ENCODE measurements around the gene POLR1H.
"Not testable (repeated sequence)": the region's sequence is repeated elsewhere in the genome, so short reads cannot be mapped to it uniquely, and the experiment has no call there.

Gene POLR1H, protein sequence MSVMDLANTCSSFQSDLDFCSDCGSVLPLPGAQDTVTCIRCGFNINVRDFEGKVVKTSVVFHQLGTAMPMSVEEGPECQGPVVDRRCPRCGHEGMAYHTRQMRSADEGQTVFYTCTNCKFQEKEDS

DNA sequence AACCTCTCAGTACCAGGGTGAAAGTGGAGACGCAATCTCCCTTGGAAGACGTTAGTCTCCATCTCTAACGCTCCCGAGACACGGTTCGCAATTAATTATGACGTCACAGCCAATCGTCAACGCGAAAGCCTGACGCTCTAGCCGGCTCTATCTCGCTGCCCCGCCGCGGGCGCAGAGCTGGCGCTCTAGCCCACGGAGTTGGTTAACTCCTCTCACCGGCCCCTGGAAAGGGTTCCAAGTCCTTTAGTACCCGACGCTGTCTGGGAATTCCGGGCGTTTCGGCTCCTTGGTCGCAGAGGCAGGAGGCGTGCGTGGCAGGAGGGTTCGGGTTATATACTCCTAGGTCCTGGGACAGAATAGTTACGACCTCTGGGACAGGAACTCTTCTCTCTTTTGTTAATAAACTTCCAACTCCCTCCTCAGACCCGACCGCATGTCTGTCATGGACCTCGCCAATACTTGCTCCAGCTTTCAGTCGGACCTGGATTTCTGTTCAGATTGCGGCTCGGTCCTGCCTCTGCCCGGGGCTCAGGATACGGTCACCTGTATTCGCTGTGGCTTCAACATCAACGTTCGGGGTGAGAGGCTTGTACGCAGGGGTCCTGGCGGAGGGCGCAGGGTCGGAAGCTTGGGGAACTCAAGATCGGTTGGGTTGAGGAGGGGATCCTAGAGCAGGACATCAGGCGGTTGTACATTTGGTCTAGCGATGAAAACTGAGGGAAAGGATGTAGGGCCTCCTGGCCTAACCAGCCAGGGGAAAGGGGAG is at the start of gene POLR1H:
Gene POLR1H, plus strand, starts transcription at position 174 of the 766 bp plus-strand sequence. Its CDS starts 260 bp downstream, at position 434.
- DNase-seq (ENCODE audit: low spot score), result peak; percentile 93

DNA sequence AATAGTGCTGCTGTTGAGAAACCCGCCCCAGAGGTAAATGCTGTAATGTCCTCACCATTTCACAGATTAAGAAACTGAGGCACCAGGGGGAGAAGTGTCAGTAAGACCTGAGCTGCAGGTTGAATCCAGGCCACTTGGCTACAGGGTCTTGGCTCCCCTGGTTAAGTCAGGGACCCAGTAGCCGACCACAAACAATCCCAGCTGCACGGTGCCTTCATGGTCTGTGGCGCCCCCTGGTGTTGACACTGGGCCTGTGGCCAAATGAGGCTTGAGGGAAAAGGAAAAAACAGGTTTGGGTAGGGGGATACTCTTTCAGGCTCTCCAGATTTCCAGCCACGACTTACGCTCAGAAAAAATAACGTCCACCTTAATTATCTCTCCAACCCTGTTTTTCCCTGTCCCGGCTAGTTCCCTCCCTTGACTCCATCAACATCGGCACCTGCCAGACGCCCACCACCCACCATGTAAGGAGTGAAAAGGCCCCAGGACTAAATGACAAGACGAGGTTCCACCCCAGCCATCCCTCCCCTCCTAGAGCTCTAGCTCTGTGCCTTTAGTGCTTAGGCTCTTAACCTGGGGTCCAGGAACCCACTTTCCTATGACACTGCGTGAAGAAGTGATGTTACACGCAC is 47.7 kb upstream of the POLR1H start:
- peak; percentile 78 for DNase-seq (ENCODE audit: low spot score)

DNA sequence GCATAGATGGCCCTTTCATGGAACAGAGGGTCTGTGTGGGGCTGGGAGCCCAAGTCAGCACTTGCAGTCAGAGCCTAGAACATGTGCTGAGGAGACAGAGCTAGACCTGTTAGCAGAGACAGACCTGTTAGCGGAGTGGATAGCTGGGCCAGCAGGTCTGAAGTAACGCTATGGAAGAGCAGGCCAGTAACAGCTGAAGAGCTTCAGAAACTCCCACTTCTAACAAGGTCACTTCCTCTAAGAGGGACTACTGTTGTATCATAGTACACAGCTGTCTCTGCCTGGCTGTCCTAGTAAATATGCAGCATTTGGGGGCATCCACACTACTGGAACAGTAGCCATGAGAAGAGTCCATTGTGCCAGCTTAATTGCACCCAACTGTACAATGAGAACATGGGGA is 41.2 kb upstream of the POLR1H start:
- no peak for DNase-seq (ENCODE audit: low spot score)

DNA sequence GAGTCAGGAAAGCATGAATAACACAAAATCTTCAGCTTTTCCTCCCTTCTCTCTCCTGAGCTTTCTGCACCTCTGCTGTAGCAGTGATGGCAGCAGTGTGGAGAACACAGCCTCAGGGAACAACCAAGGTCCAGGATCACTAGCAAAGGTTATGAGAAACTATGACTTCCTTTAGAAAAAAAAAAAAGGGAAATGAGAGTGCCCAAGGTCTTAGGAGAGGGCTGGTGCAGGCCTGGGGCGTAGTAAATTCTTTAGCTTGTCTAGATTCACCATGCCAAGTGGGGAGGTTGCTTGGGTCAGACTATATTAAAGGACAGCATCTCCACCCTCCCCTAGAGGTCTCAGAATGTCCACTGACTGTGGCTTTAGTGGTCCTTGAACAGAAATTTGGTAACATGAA is 40.4 kb upstream of the POLR1H start:
- DNase-seq (ENCODE audit: low spot score), result no peak

DNA sequence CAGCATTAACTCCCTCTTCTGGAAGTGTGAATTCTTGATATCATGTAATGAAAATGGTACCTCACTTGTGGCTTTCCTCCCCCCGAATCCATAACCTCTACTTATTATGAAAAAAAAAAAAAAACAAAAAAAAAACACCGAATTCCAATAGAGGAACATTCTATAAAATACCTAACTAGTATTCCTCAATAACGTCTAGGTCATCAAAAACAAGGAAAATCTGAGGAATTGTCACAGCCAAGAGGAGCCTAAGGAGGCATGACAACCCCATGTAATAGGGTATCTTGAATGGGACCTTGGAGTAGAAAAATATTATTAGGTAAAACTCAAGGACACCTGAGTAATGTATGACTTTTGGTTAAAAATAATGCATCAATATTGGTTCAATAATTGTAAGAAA is 38.9 kb upstream of the POLR1H start:
- DNase-seq (ENCODE audit: low spot score), result no peak

DNA sequence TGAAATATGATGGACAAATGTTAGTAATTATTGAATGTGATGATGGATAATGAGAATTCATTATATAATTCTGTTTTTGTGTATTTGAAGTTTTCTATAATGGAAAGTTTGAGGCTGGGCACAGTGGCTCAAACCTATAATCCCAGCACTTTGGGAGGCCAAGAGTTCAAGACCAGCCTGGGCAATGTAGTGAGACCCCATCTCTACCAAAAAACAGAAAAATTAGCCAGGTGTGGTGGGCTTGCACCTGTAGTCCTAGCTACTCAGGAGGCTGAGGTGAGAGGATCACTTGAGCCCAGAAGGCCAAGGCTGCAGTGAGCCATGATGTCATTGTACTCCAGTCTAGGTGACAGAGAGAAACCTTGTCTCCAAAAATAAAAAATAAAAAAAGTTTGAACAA is 38.4 kb upstream of the POLR1H start:
- not testable (repeated sequence) for DNase-seq (ENCODE audit: low spot score)

DNA sequence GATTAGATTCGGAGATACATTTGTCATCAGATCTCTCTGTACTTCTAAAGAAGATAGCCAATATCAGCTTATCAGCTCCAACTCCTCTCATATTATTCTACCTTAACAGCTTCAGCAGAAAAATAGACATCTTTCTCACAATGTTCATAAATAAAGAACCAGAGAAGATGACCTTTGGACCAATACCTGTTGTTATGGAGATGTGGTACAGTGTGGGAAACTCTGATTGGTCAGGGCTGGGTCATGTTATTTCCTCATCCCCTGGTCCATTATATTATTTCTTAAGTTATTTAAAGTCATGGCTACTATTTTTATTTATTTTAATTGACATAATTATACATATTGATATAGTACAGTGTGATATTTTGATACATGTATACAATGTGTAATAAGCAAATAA is 35.9 kb upstream of the POLR1H start:
- DNase-seq (ENCODE audit: low spot score), result no peak

DNA sequence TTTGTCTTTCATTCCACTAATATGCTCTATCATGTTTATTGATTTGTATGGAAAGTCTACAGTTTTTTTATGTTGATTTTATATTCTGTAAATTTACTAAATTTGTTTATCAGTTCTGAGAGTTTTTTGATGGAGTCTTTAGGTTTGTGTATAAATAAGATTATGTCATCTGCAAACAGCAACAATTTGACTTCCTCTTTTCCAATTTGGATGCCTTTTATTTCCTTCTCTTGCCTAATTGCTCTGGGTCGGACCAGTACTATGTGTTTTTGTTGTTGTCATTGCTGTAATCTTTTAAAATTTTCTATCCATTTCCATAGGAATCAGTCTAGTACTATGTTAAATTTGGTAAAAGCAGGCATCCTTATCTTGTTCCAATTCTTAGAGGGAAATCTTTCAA is 31.5 kb upstream of the POLR1H start:
- no peak for DNase-seq (ENCODE audit: low spot score)

DNA sequence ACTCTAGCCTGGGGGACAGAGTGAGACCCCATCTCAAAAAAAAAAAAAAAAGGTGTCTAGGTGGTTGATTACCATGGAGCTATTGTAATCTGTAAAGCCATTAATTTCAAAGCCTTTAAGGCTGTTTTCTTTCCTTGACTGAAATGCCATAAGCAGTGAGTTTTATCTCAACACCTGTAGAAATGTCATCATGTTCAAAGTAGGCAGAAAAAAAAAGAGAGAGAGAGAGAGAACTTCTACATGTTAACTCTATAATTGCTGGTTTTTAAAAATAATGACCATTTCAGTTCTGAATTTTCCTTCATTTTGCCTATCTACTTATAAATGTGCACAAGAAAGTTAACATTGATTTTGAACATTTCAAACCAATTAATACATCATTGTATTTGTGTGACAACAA is 29.7 kb upstream of the POLR1H start:
- DNase-seq (ENCODE audit: low spot score), result no peak

DNA sequence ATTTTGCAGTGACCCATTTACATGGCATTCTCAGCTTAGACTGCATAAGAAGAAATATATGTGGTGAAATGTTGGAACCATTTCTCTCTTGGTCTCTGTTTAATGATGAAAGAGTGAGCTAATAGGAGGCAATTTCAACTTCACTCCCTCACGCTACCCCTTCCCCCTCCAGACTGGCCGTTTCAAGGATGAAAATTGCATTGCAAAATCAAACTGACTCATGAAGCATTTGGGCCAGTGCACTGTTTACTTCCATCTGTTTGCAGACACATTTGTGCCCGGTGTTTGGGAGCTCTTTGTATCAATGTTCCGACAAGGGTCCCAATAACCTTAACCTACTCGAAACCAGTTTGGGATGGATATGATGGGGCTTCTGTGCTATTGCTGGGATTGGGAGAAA is 27.6 kb upstream of the POLR1H start:
- not testable (repeated sequence) for DNase-seq (ENCODE audit: low spot score)

DNA sequence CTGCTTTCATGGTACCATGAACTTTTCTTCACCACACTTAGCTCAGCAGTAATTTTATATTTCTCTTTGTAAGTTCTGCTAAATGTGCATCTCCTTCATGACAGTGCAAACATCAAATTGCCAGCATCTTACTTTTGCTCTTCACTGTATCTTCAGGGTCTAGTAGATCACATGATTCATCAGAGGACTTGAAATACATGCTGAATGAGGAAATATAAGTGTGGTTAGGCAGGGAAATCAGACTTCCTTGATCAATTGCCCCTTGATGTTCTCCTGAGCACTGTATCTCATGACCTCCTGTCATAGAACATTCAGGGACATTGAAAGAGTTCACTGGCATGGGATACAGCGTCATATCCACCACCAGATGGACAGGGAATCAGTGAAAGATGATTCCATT is 25.3 kb upstream of the POLR1H start:
- no peak for DNase-seq (ENCODE audit: low spot score)

DNA sequence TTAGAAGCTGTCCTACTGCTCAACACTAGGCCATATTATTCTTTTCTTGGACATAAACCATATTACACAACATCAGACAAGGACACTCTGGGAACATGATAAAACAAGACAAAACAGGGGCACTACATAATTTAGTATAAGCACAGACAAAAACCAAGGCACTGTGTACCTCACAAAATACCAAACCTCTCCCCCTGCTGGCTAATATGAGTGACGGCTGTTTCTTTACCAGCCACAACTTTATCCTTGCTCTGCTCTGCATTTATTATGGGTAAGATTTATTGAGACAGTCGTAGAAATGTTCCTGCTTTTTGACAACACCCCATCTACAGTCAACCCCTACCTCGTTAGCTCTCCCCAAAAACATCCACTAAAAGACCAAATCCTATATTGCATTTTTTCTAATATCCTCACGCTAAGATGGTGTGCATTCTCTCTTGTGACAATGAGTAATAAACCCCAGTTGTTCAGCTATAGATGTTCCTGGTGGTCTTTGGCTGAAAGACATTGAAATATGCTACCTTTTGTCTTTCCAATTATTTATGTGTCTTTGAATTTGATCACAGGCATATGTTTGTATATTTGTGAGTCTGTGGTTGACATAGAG is 23.8 kb upstream of the POLR1H start:
- DNase-seq (ENCODE audit: low spot score), result no peak

DNA sequence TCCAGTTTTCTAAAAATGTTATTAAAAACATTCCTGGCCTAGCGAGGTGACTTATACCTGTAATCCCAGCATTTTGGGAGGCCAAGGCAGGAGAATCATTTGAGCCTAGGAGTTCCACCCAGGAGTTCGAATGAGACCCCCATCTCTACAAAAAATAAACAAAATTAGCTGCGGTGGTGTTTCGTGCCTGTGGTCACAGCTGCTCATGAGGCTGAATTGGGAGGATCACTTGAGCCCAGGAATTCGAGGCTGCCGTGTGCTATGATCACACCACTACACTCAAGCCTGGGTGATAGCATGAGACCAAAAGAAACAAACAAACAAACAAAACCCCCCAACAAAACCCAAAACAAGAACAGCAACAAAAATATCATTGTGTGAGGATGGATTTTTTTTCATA is 19.8 kb upstream of the POLR1H start:
- DNase-seq (ENCODE audit: low spot score), result no peak

DNA sequence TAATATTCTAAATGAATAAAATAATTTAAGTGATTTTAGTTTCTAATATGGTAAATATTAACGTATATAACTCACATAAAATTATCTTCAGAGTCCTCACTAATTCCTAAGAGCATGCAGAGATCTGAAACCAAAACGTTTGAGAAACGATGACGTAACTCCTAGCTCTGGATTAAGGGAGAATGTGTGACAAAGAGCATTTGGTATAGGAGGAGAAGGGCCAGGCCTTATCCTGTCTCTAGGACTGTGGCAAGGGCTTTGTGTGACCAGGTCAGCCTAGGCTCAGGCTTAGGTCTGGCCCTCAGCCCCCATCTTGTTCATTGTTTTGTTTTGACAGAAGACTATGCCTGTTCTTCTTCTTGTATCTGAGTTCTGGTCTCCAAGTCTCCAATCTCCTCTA is 19.2 kb upstream of the POLR1H start:
- DNase-seq (ENCODE audit: low spot score), result no peak

DNA sequence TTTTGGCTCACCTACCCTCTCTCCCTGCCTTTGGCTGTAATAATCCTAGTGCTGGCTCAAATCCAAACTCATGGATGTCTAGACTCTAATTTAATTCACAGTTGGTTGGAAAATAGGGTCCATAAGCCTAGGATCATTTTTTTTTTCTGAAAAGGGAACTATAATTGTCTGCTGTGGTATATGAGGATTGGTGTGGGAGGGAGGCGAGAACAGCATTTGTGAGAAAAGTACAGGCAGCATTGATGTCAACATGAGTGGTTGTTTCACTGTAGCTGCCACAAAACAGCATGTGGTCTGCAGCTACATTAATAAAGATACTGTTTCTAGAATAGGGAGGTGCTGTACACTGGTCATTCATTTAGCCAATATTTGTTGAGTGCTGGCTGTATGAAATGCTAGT is 18.6 kb upstream of the POLR1H start:
- no peak for DNase-seq (ENCODE audit: low spot score)

DNA sequence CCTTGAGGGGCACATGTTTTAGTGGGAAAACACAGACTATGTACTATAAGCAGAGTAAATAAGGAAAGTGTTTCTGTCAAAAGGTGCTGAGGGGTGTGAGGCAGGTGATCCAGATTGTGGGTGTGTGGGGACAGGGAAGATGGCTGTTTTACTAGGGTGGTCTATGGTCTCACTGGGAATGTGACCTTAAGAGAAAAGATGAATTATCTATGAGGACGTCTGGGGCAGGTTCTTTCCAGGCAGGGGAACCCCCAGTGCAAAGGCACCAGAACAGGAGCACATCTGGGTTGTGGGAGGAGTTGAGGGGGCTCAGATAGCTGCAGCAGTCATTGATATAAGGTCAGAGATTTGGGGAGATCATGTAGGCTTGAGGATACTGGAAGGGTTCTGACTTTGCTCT is 18.2 kb upstream of the POLR1H start:
- DNase-seq (ENCODE audit: low spot score), result no peak

DNA sequence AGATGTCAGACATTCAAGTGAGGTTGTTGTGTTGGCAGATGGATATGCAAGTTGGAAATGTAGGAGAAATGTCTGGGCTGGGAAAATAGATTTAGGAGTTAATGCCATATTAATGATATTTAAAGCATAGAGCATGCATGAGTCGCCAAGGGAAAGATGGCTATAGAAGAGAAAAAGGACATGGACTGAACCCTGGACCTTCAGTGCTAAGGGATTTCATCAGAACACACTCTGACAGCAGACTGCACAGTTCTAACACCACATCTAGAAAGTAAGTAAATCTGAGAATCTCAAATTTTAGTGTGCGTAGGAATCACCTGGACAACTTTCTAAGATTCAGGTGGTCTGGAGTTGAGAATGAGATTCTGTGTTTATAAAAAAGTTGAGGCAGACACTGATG is 17.3 kb upstream of the POLR1H start:
- no peak for DNase-seq (ENCODE audit: low spot score)

DNA sequence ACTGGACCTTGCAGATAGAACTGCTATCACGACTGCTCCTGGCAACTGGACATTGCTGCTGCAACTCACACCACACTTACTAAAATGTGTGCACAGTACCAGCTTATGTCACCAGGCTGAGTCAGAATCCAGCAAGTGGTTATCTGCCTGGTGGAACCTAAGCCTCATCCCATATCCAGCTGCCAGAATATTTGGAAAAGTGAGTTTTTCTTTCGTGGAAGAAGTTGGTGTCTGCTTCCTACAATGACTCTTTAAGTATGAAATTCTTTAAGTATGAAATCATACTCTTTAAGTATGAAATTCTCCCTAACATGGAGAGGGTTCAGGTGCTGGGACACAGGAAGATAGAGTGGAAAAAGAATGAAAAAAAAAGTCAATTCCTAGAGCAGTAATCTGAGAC is 16.4 kb upstream of the POLR1H start:
- DNase-seq (ENCODE audit: low spot score), result no peak

DNA sequence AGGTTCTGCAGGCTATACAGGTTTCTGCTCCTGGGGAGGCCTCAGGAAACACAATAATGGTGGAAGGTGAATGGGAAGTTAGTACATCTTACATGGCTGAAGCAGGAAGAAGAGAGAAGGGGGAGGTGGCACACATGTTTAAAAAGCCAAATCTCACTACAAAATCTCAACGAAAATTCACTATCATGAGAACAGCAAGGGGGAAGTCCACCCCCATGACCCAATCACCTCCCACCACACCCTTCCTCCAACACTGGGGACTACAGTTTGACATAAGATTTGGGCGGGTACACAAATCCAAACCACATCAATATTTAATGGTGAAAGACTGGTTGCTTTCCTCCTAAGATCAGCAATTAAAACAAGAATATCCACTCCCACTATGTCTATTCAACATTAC is 13.8 kb upstream of the POLR1H start:
- DNase-seq (ENCODE audit: low spot score), result no peak

DNA sequence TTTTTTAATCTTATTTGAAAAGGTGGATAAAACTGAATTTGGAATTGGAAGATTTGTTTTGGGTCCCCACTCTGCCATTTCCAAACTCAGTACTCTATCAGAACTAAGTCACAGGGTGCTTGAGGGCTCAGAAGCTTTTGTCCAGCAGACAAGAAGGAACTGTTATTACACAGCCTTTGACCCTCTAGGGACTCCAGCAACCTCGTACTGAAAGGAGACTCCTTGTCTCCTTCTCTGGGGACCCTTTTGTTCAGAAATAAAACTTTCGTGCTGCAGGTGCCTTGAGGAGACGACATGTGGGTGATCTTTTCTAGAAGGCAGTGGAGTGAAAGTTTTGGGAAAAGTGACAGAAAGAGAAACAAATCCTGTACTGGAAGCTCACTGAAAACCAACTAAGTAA is 7.4 kb upstream of the POLR1H start:
- no peak for DNase-seq (ENCODE audit: low spot score)

DNA sequence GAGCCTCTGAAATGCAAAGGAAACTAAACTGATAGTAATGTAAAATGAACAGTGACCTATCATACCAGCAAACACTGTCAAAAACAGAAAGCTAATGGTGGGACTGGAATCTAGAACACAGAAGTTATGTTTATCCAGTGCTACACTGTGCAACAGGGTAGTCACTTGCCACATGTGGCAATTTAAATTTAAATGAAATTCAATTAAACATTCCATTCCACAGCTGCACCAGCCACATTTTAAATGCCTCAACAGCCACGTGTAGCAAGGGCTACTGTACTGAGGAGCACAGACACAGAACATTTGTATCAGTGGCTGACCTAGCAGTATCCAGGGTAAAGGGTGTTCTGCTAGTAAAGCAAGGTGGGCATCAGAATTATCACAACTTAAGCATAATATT is 5.6 kb upstream of the POLR1H start:
- DNase-seq (ENCODE audit: low spot score), result no peak

DNA sequence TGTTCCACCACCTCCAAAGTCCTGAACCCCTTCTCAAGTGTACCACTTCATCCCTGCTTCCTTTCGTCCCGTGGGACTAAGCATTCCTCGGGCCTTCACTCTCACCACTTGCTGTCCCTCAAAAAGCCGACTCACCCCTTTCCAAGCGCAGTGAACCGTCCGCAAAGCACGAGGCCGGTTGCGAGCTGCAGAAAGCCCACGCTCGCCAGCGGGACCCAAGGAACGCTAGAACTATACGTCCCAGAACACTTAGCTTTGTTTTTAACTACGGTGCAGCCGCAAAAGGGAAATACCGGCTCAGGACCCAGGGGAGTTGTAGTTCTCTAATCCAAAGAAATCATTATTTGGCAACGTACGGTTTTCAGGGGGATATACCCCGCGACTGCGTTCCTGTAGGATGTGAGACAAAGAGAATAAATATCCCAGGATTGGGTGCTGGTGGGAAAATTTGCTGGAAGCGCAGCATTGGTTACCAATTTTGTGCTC is 416 bp upstream of the POLR1H start:
- no peak for DNase-seq (ENCODE audit: low spot score)

DNA sequence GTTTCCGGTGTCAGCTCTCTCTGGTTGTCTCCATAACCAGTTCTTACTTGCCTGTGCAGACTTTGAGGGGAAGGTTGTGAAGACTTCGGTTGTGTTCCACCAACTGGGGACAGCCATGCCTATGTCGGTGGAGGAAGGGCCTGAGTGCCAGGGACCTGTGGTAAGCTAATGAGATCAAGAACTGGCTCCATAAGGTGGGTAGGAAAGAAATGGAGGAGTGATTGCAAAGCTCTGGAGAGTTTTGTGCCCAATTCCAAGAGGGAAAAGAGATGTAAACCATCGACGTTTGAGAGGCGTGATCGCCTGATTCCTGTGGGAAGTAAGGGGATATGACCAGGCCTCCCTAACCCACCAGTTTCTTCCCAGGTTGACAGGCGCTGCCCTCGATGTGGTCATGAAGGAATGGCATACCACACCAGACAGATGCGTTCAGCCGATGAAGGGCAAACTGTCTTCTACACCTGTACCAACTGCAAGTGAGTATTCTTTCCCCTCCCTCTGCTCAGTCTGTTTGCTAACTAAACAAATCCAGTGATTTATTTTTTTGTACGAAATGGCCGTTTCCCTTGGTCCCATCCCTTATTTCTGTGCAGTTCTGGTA is 893 bp downstream of the POLR1H start:
- DNase-seq (ENCODE audit: low spot score), result no peak
